Epithelial cell of proximal tubule (primary cell): Measurements from ENCODE around the gene PAPPA2. TPM values are rescaled to one million over a fixed set of nuclear protein-coding genes. Genes with fewer than 3 reads are reported as not detected.

ENCODE experiments used
- DNase-seq: peaks from one replicate; pipeline ENCODE4 v3.0.0-alpha.2; 2011; ENCODE audit warnings: low read depth
- H3K4me3 ChIP-seq: 2 replicates; pipeline ENCODE4 v1.5.1; 2011; ENCODE audit warnings: low read depth, mild to moderate bottlenecking, low read length
- CTCF ChIP-seq: conservative IDR thresholded peaks from 2 replicates; pipeline ENCODE4 v1.5.1; 2012; ENCODE audit warnings: low read depth, mild to moderate bottlenecking, low read length
- total RNA-seq: library from RNA; depleted of rRNA; stranded (reverse); fragments of >200 nt; gene quantifications from 2 replicates; pipeline ENCODE4 v1.2.3, GENCODE V29; 2015

PAPPA2 gene
- total RNA-seq, 1 donor from 2014 or later: 0.98 TPM

GRCh38 chr1:176568185-176568584, 105.2 kb downstream of the PAPPA2 start:
- no peak for DNase-seq
- no peak for TF ChIP-seq CTCF
- no peak overlapping the region for H3K4me3 ChIP-seq

GRCh38 chr1:176574756-176575155, 111.8 kb downstream of the PAPPA2 start:
- TF ChIP-seq CTCF: no peak

GRCh38 chr1:176575991-176576390, 113.0 kb downstream of the PAPPA2 start:
- no peak for TF ChIP-seq CTCF
- H3K4me3 ChIP-seq: no peak overlapping the region
- DNase-seq: no peak

More at GRCh38 chr1:176574756-176575155, 111.8 kb downstream of the PAPPA2 start:
- DNase-seq: no peak
- no peak overlapping the region for H3K4me3 ChIP-seq

- H3K4me3 ChIP-seq: no peak overlapping the region
- no peak for DNase-seq
- no peak for TF ChIP-seq CTCF
Measured at GRCh38 chr1:176576670-176577069, 113.7 kb downstream of the PAPPA2 start.

- TF ChIP-seq CTCF: no peak
- no peak overlapping the region for H3K4me3 ChIP-seq
- no peak for DNase-seq
Measured at GRCh38 chr1:176577646-176578197, 114.7 kb downstream of the PAPPA2 start.

GRCh38 chr1:176579087-176579486, 116.1 kb downstream of the PAPPA2 start:
- no peak overlapping the region for H3K4me3 ChIP-seq
- no peak for DNase-seq
- TF ChIP-seq CTCF: no peak

- H3K4me3 ChIP-seq: no peak overlapping the region
- no peak for DNase-seq
- TF ChIP-seq CTCF: no peak
Measured at GRCh38 chr1:176595217-176595616, 132.2 kb downstream of the PAPPA2 start.
